ENCODE results near the gene KLHL30.

KLHL30 gene

DNA sequence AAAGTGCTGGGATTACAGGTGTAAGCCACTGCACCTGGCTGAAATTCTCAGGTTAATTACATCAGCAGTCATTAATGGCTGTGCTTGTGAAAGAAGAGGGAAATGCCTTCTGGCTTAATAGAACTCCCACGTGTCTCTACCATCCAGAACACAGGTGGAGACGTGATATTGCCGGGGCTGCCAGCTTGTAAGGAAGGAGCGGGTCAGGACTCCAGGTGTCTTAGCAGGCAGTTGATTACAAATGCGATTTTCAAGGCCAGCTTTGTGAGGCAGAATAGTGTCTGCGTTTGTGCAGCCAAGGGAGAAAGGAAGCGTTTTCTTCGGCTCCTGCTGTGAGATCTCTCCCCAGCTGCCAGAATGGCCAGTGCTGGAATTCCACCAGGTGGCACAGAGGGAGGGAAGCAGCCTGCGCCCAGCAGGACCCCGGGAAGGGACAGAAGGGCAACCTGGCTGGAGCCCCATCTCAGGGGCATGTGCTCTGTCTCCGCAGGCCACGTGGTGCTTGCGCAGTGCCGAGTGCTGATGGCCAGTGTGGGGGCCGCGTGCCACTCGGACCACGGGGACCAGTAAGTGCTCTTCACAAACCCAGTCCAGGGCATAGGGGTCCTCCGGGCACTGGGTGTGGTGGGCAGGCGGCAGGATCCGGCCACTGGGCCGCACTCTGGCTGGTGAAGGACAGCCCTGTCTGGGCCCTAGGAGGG, 42.0 kb upstream of the KLHL30 start:
- ATAC-seq, result no peak
- TF ChIP-seq OSR1 (CRISPR knock-in tag; IDR thresholded peaks at IDR 0.05), result no peak
- TF ChIP-seq ZC3H10 (CRISPR knock-in tag; IDR thresholded peaks at IDR 0.05), result no peak
- TF ChIP-seq, protein P1, sequence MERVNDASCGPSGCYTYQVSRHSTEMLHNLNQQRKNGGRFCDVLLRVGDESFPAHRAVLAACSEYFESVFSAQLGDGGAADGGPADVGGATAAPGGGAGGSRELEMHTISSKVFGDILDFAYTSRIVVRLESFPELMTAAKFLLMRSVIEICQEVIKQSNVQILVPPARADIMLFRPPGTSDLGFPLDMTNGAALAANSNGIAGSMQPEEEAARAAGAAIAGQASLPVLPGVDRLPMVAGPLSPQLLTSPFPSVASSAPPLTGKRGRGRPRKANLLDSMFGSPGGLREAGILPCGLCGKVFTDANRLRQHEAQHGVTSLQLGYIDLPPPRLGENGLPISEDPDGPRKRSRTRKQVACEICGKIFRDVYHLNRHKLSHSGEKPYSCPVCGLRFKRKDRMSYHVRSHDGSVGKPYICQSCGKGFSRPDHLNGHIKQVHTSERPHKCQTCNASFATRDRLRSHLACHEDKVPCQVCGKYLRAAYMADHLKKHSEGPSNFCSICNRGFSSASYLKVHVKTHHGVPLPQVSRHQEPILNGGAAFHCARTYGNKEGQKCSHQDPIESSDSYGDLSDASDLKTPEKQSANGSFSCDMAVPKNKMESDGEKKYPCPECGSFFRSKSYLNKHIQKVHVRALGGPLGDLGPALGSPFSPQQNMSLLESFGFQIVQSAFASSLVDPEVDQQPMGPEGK (CRISPR knock-in tag; IDR thresholded peaks at IDR 0.05; ENCODE audit: borderline replicate concordance), result no peak
- no peak for TF ChIP-seq CSDC2 (CRISPR knock-in tag; IDR thresholded peaks at IDR 0.05)
- no peak for TF ChIP-seq ZNF70 (CRISPR knock-in tag; IDR thresholded peaks at IDR 0.05)
- TF ChIP-seq ISL1 (CRISPR knock-in tag; IDR thresholded peaks at IDR 0.05), result no peak
- TF ChIP-seq ZFP3 (CRISPR knock-in tag; IDR thresholded peaks at IDR 0.05), result no peak
- TF ChIP-seq, protein P2, sequence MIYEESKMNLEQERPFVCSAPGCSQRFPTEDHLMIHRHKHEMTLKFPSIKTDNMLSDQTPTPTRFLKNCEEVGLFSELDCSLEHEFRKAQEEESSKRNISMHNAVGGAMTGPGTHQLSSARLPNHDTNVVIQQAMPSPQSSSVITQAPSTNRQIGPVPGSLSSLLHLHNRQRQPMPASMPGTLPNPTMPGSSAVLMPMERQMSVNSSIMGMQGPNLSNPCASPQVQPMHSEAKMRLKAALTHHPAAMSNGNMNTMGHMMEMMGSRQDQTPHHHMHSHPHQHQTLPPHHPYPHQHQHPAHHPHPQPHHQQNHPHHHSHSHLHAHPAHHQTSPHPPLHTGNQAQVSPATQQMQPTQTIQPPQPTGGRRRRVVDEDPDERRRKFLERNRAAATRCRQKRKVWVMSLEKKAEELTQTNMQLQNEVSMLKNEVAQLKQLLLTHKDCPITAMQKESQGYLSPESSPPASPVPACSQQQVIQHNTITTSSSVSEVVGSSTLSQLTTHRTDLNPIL (CRISPR knock-in tag; IDR thresholded peaks at IDR 0.05; ENCODE audit: low read depth), result no peak
- TF ChIP-seq ESRRG (CRISPR knock-in tag; IDR thresholded peaks at IDR 0.05), result no peak
- TF ChIP-seq GLIS3 (CRISPR knock-in tag; IDR thresholded peaks at IDR 0.05), result no peak
- no peak for TF ChIP-seq RARB (CRISPR knock-in tag; IDR thresholded peaks at IDR 0.05)
- TF ChIP-seq, protein P3, sequence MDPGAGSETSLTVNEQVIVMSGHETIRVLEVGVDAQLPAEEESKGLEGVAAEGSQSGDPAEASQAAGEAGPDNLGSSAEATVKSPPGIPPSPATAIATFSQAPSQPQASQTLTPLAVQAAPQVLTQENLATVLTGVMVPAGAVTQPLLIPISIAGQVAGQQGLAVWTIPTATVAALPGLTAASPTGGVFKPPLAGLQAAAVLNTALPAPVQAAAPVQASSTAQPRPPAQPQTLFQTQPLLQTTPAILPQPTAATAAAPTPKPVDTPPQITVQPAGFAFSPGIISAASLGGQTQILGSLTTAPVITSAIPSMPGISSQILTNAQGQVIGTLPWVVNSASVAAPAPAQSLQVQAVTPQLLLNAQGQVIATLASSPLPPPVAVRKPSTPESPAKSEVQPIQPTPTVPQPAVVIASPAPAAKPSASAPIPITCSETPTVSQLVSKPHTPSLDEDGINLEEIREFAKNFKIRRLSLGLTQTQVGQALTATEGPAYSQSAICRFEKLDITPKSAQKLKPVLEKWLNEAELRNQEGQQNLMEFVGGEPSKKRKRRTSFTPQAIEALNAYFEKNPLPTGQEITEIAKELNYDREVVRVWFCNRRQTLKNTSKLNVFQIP (CRISPR knock-in tag; IDR thresholded peaks at IDR 0.05; ENCODE audit: borderline replicate concordance, low read depth), result no peak
- no peak for TF ChIP-seq ARNTL (CRISPR knock-in tag; IDR thresholded peaks at IDR 0.05; ENCODE audit: borderline replicate concordance, low read depth)
- TF ChIP-seq ZNF8 (CRISPR knock-in tag; IDR thresholded peaks at IDR 0.05), result no peak
- TF ChIP-seq TCF4 (CRISPR knock-in tag; IDR thresholded peaks at IDR 0.05; ENCODE audit: borderline replicate concordance), result no peak
- TF ChIP-seq BACH2 (CRISPR knock-in tag; IDR thresholded peaks at IDR 0.05; ENCODE audit: borderline replicate concordance), result no peak
- no peak for TF ChIP-seq SNAI2 (CRISPR knock-in tag; IDR thresholded peaks at IDR 0.05)
- no peak for TF ChIP-seq PPARA (CRISPR knock-in tag; IDR thresholded peaks at IDR 0.05; ENCODE audit: borderline replicate concordance)
- TF ChIP-seq ZNF565 (CRISPR knock-in tag; conservative IDR thresholded peaks at IDR 0.05; ENCODE audit: low read depth), result no peak
- no peak for TF ChIP-seq ZFP30 (CRISPR knock-in tag; IDR thresholded peaks at IDR 0.05)

DNA sequence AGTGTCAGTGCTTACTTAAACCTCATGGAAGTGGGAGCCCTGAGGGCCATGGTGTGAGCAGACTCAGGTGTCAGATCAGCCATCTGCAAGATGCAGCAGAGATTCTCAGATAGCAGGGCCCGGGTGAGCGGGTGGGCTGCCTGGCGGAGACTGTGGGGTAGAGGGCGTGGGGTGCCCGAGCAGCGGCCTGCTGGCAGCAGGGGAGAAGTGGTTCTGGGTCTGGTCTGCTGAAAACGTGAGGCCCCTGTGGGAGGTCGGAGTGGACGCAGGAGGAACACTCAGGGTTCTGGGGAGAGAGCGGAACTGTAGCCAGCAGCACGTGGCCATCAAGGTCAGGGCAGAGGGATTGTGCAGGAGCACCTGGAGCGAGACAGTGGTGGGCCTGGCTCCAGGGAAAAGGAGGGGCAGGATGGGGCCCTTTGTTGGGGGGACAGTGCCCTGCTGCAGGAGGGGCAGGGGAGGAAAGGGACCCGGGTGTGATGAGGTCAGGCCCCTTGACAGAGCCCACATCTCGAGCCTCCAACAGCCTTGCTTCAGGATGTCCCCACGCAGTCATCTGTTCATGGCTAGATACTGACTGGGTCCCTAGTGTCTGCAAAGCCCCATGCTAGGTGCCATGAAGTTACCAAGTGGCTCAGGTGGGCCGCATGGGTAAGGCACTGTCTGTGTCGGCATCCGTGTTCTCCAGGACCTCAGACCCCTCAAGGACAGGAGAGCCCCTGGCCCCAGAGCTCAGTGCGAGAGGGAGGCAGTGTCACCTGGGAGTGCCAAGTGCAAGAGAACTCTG, 41.1 kb upstream of the KLHL30 start:
- TF ChIP-seq, protein P4, sequence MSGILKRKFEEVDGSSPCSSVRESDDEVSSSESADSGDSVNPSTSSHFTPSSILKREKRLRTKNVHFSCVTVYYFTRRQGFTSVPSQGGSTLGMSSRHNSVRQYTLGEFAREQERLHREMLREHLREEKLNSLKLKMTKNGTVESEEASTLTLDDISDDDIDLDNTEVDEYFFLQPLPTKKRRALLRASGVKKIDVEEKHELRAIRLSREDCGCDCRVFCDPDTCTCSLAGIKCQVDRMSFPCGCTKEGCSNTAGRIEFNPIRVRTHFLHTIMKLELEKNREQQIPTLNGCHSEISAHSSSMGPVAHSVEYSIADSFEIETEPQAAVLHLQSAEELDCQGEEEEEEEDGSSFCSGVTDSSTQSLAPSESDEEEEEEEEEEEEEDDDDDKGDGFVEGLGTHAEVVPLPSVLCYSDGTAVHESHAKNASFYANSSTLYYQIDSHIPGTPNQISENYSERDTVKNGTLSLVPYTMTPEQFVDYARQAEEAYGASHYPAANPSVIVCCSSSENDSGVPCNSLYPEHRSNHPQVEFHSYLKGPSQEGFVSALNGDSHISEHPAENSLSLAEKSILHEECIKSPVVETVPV (CRISPR knock-in tag; IDR thresholded peaks at IDR 0.05), result no peak
- TF ChIP-seq RARB (CRISPR knock-in tag; IDR thresholded peaks at IDR 0.05) (no peak), ISL1 (CRISPR knock-in tag; IDR thresholded peaks at IDR 0.05) (no peak), TOX (CRISPR knock-in tag; IDR thresholded peaks at IDR 0.05; ENCODE audit: borderline replicate concordance) (no peak), GLIS3 (CRISPR knock-in tag; IDR thresholded peaks at IDR 0.05) (no peak), ARNTL (CRISPR knock-in tag; IDR thresholded peaks at IDR 0.05; ENCODE audit: borderline replicate concordance, low read depth) (no peak), ZNF565 (CRISPR knock-in tag; conservative IDR thresholded peaks at IDR 0.05; ENCODE audit: low read depth) (no peak), ZC3H10 (CRISPR knock-in tag; IDR thresholded peaks at IDR 0.05) (no peak), BACH2 (CRISPR knock-in tag; IDR thresholded peaks at IDR 0.05; ENCODE audit: borderline replicate concordance) (no peak), ZFP3 (CRISPR knock-in tag; IDR thresholded peaks at IDR 0.05) (no peak), ESRRG (CRISPR knock-in tag; IDR thresholded peaks at IDR 0.05) (no peak), PPARA (CRISPR knock-in tag; IDR thresholded peaks at IDR 0.05; ENCODE audit: borderline replicate concordance) (no peak), TCF4 (CRISPR knock-in tag; IDR thresholded peaks at IDR 0.05; ENCODE audit: borderline replicate concordance) (no peak), OSR1 (CRISPR knock-in tag; IDR thresholded peaks at IDR 0.05) (no peak), ZNF8 (CRISPR knock-in tag; IDR thresholded peaks at IDR 0.05) (no peak), CSDC2 (CRISPR knock-in tag; IDR thresholded peaks at IDR 0.05) (no peak), SNAI2 (CRISPR knock-in tag; IDR thresholded peaks at IDR 0.05) (no peak)
- TF ChIP-seq, protein P2 (CRISPR knock-in tag; IDR thresholded peaks at IDR 0.05; ENCODE audit: low read depth), result no peak
- TF ChIP-seq, protein P5, sequence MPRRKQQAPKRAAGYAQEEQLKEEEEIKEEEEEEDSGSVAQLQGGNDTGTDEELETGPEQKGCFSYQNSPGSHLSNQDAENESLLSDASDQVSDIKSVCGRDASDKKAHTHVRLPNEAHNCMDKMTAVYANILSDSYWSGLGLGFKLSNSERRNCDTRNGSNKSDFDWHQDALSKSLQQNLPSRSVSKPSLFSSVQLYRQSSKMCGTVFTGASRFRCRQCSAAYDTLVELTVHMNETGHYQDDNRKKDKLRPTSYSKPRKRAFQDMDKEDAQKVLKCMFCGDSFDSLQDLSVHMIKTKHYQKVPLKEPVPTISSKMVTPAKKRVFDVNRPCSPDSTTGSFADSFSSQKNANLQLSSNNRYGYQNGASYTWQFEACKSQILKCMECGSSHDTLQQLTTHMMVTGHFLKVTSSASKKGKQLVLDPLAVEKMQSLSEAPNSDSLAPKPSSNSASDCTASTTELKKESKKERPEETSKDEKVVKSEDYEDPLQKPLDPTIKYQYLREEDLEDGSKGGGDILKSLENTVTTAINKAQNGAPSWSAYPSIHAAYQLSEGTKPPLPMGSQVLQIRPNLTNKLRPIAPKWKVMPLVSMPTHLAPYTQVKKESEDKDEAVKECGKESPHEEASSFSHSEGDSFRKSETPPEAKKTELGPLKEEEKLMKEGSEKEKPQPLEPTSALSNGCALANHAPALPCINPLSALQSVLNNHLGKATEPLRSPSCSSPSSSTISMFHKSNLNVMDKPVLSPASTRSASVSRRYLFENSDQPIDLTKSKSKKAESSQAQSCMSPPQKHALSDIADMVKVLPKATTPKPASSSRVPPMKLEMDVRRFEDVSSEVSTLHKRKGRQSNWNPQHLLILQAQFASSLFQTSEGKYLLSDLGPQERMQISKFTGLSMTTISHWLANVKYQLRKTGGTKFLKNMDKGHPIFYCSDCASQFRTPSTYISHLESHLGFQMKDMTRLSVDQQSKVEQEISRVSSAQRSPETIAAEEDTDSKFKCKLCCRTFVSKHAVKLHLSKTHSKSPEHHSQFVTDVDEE (CRISPR knock-in tag; IDR thresholded peaks at IDR 0.05), result no peak
- no peak for ATAC-seq

Data from SK-N-SH treated with all-trans-retinoic acid at 6 μM for 48 hours (cell line).